HG03432 (cell line): Measurements from ENCODE around the gene PGAM2.

ENCODE experiments used
- ATAC-seq: cut with Tn5 transposase; IDR thresholded peaks from one replicate; pipeline ENCODE4 v1.9.1; 2021; ENCODE audit warnings: mild to moderate bottlenecking, moderate library complexity; ENCODE audit not compliant: unreplicated experiment

PGAM2 gene

DNA sequence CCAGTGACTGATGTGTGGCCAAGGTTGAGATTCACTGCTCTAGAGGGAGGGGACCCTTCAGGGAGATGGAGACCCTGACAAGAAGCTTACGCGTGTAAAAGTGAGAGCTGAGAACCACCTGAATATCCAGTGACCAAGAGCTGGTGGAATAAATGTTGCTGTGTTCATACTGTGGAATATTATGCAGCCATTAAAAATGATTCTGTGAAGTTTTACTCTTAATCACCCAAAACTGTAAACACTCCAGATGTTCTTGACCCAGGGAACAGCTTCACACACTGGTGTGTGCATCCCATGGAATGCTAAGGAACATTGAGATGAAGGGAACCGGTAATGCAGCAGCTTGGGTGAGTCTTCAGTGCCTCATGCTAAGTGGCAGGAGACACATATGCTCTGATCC, 21.3 kb upstream of the PGAM2 start:
- no peak for ATAC-seq

DNA sequence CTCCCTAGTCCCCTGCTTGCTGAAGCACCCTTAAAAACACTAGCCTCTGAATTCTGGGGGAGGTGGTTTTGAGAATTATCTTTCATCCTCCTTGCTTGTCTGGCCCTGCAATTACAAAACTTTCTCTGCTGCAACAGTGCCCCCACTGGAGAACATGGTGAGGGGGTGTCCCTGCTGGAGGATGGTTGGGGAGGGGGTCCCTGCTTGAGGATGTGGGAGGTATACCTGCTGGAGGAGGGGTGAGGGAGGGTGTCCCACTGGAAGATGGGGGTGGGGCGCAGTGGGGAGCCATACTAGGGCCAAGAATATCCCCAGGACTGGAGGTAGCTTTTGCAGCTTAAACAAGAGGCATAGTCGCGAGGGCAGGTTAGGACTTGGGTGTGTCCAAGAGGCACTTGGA, 20.2 kb upstream of the PGAM2 start:
- ATAC-seq, result no peak

DNA sequence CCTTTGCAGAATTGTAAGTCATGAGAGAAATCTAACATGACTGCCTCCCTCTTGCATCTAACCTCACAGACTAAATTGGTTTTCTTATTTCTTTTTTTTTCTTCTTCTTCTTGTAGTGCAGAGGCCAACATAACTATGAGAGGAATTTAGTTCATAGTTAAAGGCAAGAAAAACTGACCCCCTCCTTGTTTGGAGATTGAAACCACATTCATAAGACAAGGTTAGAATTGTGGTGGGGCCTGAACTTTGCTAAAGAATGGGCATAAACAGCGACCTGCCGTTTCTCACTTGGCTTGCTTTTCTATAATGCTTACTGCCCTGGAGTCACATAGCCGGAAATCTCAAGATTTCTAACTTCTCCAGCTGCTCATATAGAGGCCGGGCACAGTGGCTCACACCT, 19.3 kb upstream of the PGAM2 start:
- no peak for ATAC-seq

DNA sequence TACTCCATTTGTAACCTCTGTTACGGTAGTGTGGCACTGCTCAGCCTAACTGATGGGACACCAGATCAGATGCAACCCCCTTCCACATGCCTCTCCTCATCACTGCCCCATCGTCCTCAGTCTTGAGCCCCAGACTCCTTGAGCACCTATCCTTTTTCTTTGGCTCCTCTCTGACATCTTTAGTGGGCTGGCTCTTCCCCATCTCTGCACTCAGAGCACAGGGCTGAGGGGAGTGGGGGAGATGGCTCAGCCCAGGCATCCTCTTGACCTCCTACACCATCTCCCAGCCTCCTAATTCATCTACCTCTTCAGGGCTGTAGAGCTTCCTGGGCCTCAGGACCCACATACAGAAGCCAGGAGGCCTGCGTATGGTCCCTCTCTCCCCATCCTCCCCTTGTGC, 18.4 kb upstream of the PGAM2 start:
- no peak for ATAC-seq

DNA sequence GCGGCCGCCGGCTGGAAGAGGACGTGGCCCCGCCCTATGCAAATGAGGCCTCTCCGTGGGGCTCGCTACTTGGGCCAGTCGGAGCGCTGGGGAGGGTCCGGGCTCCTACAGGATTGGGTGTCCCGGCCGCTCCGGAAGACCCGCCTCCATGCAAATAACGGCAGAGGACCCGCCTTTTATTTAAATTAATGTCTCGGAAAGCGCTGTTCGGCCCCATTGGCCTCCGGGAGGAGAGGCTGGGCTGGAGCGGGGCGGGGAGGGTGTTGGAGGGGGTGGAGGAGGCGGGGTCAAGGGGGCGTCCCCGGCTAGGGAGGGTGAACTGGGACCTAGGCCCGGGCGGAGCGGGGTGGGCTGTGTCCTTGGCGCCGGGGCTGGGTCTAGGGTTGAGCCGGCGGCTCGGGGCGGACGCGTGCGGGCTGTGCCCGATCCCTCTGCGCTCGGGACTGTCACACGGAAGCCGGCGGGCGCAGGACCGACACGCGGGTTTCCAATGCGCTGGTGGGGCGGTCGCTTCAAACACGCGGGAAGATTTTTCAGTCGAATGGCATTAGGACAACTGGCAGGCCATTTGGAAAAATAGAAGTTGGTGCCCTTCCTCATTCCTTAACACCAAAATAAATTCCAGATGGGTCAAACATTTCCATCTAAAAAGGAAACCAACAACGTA, 17.3 kb upstream of the PGAM2 start:
- ATAC-seq, result peak; percentile 92

DNA sequence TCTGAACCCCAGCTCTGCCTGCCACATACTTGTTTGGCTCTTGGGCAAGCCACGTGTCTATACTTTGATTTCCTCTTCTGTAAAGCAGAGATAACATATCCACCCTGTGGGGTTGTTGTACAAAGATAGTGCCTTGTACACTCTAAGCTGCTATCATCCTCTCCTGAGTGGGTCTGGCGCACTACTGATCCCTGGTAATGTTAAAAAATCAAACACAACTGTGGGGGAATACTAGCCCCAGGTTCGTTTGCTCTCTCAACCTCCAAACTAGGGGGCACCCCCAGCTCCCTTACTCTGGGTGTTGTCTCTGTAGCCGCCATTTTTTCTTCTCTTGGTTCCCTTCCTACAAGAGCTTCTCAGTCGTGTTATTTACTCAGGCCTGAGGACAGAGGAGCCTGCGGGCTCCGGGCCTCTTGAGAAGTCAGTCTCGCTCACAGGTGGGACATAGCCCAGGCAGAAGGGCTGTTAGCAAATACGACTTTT, 15.9 kb upstream of the PGAM2 start:
- no peak for ATAC-seq

DNA sequence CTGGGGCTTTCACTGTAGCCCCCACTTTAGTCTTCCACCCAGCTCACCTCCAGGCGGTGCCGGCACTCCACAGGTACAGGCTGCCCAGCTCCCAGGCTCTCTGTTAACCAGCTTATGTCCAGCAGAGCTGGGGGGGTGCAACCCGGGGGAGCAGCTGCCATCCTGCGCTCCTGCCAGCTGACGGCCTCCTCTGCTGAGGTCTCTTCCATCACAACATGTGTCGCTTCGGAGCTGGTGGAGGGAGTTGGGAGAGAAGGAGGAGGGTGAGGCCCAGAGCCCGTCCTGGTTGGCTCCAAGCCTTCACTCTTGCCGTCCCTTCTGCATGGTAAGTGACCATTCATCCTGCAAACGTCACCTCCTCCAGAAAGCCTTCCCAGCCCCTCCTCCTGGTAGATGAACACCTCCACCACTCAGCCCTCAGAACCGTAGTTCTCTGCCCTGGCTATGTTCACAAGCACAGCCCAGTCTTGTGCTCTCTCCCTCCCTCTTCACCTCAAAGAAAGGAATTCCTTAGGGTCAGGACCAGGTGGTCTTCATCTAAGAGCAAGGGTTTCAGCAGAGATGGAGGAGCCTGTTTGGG, 15.4 kb upstream of the PGAM2 start:
- ATAC-seq, result no peak

DNA sequence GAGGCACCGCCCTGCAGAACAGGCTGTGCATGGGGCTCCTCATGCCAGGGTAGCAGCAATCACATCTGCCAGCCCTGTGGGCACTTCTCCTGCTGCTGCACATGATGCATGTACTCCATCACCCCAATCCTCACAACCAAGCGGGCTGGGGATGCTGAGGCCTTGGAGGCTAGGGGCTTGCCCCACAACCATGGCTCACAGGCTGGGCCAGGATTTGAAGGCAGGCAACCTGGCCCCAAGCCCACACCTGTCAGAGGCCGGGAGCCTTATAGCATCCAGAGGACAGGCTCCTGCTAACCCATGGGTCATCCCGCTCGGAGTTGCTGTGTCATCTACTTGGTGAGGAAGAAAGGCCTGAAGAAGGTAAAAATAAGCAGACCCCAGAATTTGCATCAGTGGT, 14.8 kb upstream of the PGAM2 start:
- no peak for ATAC-seq

DNA sequence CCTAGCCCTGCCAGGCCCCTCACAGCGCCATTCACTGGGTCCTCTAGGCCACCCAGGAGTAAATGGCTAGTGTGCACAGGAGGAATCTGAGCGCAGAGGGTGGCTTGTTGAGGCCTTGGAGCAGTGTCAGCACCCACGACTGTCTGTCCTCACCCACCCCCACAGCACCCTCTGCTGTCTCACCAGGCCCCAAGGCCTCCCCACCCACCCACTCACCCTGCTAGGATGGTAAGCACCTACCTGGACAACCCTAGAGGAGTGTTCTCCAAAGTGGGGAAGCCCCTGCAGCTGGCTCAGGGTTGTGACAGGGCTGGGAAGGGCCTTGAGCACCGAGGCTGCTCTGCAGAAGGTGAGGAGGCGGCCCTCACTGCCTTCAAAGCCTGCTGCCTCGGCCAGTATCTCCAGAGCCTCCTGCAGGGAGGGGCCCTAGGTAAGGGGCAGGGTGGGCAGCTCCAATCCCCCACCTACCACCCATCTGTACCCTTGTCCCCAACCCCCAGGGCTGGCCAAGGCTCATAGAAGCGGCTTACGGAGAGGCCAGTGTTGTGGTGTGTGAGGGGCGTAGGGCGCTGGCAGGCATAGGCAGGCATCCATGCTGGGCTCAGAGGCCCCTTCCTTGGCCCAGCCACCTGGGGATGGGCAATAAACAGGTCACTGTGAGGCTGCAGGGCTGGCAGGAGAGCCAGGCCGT, 14.1 kb upstream of the PGAM2 start:
- no peak for ATAC-seq

DNA sequence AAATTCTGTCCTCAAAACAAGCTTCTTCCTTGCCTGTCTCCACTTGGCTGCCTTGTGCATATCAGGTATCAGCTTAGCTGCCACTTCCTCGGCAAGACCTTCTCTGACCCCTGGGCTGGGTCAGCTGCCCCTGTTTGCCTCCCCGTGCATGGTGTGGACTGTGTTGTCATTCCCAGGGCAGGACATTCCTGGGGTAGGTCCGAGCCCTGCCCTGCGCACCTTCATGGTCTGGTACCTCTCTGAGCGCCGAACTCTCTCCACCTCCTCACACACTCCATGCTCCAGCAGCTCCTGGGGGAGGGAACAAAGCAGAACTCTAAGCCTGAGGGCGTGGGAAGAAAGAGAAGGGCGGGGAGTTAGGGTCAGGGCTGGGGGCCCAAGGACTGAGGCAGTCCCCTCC, 13.2 kb upstream of the PGAM2 start:
- no peak for ATAC-seq

DNA sequence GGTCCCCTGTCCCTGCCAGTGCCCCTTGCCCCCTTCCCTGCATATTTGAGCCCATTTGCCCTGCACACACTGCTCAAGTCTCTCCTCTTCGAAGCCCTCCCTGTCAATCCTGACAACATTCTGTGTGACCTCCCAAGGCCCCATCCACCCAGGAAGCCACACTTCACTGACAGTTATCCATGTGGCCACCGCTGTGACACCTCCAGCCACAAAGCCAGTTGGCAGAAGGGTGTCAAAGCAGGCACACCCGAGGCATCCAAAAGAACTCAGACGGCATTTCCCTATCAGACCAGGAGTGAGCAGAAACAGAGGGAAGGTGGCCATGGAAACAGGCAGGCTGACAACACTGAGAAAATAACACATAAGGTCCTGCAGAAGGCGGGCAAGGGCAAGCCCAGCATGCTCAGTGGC, 12.3 kb upstream of the PGAM2 start:
- ATAC-seq, result no peak

DNA sequence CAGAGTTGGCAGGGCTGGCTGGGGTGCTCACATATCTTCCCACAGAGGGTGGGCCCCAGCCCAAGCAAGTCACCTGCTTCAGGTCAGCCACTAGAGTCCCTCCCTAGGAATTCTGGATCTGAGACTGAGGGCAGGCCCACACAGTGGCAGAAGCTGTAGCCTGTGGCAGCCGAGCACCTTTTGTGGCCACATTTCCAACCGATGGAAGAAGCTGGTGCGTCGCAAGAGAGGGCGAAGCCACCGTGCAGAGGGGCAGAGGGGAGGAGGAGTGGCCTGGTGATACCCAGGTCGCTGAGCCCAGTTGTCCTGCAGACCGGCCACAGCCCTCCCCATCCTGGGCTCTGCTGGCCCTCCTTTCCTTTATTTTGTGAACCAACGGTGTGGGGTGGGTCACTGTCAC, 11.7 kb upstream of the PGAM2 start:
- no peak for ATAC-seq

DNA sequence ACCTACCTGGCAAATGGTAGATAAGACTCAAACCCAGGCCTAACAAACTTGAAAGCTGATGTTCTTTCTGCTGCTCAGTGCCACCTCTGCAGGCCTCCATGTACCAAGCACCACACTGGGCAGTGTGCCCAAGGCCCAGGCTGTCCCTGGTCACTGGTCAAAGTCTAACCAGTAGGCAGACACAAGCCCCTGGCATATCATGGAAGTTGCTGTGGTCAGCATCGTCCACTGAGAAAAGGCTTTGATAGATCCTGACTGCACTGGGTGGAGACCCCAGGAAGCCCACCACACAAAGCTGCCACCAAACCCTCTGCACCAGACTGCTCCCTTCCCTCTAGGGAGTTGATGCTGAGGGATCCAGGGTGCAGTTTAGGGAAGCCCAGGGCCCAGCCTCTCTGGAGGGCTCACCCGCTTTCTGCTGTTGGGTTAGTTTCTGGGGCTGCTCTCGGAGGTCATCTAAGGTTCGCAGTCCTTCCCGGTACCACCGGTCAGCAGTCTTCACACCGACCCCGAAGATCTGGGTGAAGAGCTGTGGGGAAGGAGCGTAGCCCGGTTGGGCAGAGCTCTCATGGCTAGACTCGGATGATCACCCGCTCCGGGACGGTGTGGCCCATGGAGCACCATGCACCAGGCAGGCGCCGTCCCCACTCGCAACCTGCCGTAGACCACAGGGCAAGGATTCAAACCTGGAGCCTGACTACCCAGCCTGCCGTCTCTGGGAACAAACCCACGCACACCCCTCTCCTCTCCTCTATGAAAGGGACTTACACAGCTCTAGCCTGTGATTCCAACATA, 10.9 kb upstream of the PGAM2 start:
- no peak for ATAC-seq

DNA sequence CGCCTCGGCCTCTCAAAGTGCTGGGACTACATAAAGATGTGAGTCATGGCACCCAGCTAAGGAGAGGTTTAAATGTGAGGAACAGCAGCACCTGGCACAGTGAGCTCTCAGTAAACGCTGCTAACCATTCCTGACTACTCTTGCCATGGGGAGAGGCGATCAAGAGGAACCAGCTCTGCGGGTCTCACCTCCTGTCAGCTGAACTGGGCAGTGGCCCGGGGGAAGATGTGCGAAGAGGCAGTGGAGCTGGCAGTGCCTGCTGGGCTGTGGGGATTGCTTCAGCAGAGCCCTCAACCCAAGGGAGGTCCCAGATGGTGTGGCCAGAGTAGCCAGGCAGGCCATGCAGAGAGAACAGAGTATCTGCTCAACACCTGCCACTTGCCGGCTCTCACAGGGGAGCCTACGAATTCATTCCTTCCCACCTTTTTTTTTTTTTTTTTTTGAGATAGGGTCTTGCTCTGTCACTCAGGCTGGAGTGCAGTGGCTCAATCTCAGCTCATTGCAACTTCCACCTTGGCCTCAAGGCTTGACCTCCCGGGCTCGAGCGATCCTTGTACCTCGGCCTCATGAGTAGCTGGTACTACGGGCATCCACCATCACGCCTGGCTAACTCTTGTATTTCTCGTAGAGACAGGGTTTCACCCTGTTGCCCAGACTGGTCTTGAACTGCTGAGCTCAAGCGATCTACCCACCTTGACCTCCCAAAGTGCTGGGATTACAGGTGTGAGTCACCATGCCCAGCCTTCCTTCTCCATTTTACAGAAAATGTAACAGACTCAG, 10.1 kb upstream of the PGAM2 start:
- no peak for ATAC-seq

DNA sequence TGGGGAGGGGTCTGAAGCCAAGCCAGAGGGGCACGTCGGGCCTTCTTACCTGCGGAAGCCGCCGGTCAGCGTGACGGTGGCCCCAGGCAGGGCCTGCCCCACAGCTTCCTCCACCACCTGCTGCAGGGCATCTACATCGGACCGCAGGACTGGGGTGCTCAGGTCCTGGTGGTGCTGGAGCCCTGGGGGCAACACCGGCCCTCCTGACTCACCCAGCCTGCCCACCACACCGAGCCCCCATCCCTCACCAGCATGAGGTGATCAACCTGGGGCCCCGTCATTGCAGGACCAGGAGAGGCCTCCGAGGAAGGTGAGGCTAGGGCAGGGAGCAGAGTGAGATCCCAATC, 9.0 kb upstream of the PGAM2 start:
- peak; percentile 7 for ATAC-seq

DNA sequence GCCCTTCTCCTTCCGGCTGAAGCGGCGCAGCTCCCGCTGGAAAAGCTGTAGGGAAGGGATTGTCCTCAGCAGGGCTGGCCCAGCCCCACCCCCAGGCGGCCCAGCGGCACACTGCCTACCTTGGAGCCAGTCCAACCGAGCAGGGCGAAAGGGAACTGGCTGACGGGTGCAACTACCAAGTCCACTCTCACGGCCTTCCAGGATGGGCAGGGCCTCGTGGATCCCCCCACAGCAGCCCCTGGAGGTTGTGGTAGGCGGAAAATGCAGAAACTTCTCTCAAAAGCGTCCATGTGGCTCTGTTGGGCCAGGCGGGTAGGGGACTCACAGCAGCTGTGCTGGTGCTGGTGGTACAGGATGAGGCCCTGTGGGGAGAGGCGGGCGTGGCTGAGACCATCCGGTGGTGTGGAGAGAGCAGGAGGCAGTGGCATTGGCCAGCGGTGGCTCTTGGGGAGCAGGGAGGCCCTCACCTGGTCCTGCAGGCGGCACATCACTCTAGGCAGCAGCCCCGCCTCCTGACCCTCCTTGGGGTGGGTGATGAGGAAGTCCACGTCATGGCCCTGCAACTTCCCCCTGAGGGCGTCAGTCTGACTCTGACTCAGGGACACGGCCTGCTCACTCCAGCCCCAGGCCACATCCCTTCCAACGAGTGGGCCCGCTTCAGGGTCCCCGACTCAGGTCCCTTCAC, 8.4 kb upstream of the PGAM2 start:
- peak; percentile 68 for ATAC-seq

DNA sequence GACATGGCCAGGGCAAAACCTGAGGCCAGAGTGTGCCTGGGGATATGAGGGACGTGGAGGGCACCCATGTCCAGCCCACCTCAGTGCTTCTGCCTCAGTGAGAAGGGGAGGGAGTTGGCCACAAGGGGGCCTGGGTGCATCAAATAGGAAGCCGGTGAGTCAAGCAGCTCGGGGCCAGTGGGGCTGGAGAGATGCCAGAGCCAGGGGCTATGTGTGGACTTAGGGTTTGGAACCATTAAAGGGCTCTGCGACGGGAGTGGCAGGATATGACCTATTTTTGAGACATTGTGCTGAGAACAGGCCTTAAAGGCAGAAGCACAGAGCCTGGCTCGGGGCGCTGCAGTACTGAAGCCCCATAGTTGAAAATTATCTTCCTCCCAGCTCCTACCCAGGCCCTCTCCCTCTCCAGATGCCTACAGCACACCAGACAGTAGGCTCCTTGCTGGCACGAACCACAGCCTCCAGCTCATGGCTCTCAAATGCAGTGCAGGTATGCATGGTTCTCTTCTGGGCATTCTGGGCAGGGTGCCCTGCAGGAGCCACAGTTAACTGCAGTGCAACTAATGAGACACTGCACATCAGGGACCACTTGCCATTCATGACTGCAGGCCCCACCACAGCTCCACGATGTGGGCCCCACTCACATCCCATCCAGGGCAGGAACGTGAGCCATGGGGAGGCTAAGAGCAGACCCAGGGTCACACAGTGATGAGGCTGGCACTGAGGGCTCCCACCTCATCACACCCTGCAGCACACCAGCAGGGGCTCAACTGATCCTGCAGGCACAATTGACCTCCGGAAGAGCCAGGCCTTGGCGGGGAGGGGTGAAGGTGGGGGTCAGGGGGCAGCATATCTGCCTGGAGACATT, 7.2 kb upstream of the PGAM2 start:
- ATAC-seq, result no peak

DNA sequence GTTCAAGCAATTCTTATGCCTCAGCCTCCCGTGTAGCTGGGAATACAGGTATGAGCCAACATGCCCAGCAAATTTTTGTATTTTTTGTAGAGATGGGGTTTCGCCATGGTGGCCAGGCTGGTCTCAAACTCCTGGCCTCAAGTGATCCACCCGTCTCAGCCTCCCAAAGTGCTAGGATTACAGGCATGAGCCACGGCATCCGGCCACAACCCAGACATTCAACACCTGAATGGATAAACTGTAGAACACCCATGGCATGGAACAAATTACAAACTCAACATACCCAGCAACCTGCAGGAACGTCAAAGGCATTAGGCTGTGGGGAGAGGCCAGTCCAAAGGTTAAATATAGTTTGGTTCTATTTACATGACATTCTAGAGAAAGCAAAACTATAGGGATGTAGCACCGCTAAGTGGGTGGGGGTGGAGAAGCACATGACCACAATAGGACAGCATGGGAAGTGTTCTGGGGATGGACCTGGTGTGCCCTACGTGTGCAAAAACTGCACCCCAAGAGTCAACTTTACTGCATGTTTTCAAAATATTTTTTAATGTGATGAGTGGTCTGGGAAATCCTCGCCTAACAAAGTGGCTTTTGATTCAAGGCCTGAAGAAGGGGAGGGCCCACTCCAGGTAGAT, 6.5 kb upstream of the PGAM2 start:
- ATAC-seq, result no peak

DNA sequence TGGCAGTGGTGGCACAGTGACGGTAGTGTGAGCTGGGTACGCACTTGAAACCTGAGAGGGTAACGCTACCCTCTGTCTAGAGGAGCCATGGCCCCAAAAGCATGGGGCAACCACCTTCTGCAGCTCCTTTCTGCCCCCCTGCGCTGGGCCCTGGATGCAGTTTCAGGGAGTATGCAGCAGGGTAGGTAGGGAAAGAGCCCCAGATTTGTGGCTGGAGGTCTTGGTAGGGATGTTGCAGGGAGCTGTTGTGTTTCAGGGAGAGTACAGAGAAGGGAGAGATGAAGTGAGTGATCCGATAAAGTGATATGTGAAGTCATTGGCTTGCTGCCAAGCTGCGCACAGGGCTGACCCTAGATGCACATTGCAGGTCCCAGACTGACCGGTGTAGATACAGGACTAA, 2.7 kb upstream of the PGAM2 start:
- no peak for ATAC-seq
